Midbrain (tissue), 1 donor: Measurements from ENCODE around the gene DNAH17.

Experiments
- DNase-seq: peaks from one replicate; lab custom pipeline; 2025; lab: John Stamatoyannopoulos, UW

The DNAH17 gene

GRCh38 chr17:78544881-78545755 lies 32.1 kb downstream of the DNAH17 start:
- no peak for DNase-seq

- DNase-seq, result no peak
Observed at GRCh38 chr17:78541488-78542206, 35.5 kb downstream of the DNAH17 start.

GRCh38 chr17:78539781-78540180 lies 37.4 kb downstream of the DNAH17 start:
- DNase-seq, result no peak

GRCh38 chr17:78538033-78538776 lies 39.0 kb downstream of the DNAH17 start:
- peak; percentile 7 for DNase-seq

GRCh38 chr17:78537217-78537860 lies 39.9 kb downstream of the DNAH17 start:
- no peak for DNase-seq

- DNase-seq, result no peak
Observed at GRCh38 chr17:78535273-78536197, 41.7 kb downstream of the DNAH17 start.

- DNase-seq, result peak; percentile 7
Observed at GRCh38 chr17:78534492-78535272, 42.5 kb downstream of the DNAH17 start.

GRCh38 chr17:78532922-78533640 lies 44.1 kb downstream of the DNAH17 start:
- DNase-seq, result no peak

GRCh38 chr17:78532311-78532710 lies 44.9 kb downstream of the DNAH17 start:
- no peak for DNase-seq

GRCh38 chr17:78530675-78531074 lies 46.5 kb downstream of the DNAH17 start:
- no peak for DNase-seq

- DNase-seq, result peak; percentile 29
Observed at GRCh38 chr17:78529871-78530670, 47.1 kb downstream of the DNAH17 start.

- DNase-seq, result no peak
Observed at GRCh38 chr17:78529251-78529650, 47.9 kb downstream of the DNAH17 start.

GRCh38 chr17:78528541-78528940 lies 48.7 kb downstream of the DNAH17 start:
- DNase-seq, result no peak

GRCh38 chr17:78527345-78527744 lies 49.9 kb downstream of the DNAH17 start:
- no peak for DNase-seq

- DNase-seq, result no peak
Observed at GRCh38 chr17:78526231-78527025, 50.8 kb downstream of the DNAH17 start.

GRCh38 chr17:78525511-78526160 lies 51.6 kb downstream of the DNAH17 start:
- DNase-seq, result no peak

GRCh38 chr17:78524870-78525510 lies 52.2 kb downstream of the DNAH17 start:
- DNase-seq, result no peak
